CD4-positive, CD25-positive, alpha-beta regulatory T cell (primary cell): ENCODE measurements around the gene DTYMK. TPM values are rescaled to one million over a fixed set of nuclear protein-coding genes. Genes with fewer than 3 reads are reported as not detected.
"Not testable (repeated sequence)": the region's sequence is repeated elsewhere in the genome, so short reads cannot be mapped to it uniquely, and the experiment has no call there.

Experiments
- ATAC-seq, 2 donors: fragments of 150-1000 bp; cut with Tn5 transposase; one replicate each; pipeline ENCODE4 v1.10.0; 2021; ENCODE audit warnings: low read depth in 2 of 2, moderate number of reproducible peaks in 2 of 2, moderate library complexity in 1 of 2
- DNase-seq, 3 donors: peaks; one replicate each; pipeline versions ENCODE4 v3.0.0 to v3.0.0-alpha.2; 2012 to 2022; ENCODE audit warnings: mixed read lengths in 1 of 3
- H3K27ac ChIP-seq: one replicate; pipeline ENCODE4 v1.7.0; 2013; ENCODE audit warnings: mild to moderate bottlenecking, low read length; ENCODE audit not compliant: insufficient read depth, poor library complexity, severe bottlenecking
- H3K27me3 ChIP-seq: one replicate; pipeline ENCODE4 v1.7.0; 2013; ENCODE audit warnings: low read length; ENCODE audit not compliant: control insufficient read depth, insufficient read depth
- H3K36me3 ChIP-seq: one replicate; pipeline ENCODE4 v1.7.0; 2013; ENCODE audit warnings: mild to moderate bottlenecking, low read length, moderate library complexity; ENCODE audit not compliant: control insufficient read depth, insufficient read depth
- H3K4me1 ChIP-seq: 2 replicates; pipeline ENCODE4 v1.7.0; 2013; ENCODE audit warnings: mild to moderate bottlenecking, low read length; ENCODE audit not compliant: insufficient read depth, control insufficient read depth, poor library complexity, severe bottlenecking
- H3K4me3 ChIP-seq: one replicate; pipeline ENCODE4 v1.7.0; 2013; ENCODE audit warnings: low read depth, mild to moderate bottlenecking, low read length, moderate library complexity
- H3K9me3 ChIP-seq, 2 experiments: 1 replicate in 1 of 2; 2 replicates in 1 of 2; pipeline ENCODE4 v1.7.0; 2013; ENCODE audit warnings: low read length in 2 of 2, mild to moderate bottlenecking in 1 of 2, moderate library complexity in 1 of 2; ENCODE audit not compliant: control insufficient read depth in 2 of 2
- H3K27ac Mint-ChIP-seq, 3 donors: one replicate each; pipeline ENCODE4 v1.8.0; 2020 to 2022; ENCODE audit warnings: mild to moderate bottlenecking in 3 of 3, mixed read lengths in 3 of 3, moderate library complexity in 2 of 3
- H3K27me3 Mint-ChIP-seq: one replicate; pipeline ENCODE4 v1.8.0; 2022; ENCODE audit warnings: mild to moderate bottlenecking, mixed read lengths
- H3K36me3 Mint-ChIP-seq: one replicate; pipeline ENCODE4 v1.8.0; 2020; ENCODE audit warnings: mixed read lengths
- H3K4me1 Mint-ChIP-seq, 4 donors: one replicate each; pipeline ENCODE4 v1.8.0; 2020 to 2022; ENCODE audit warnings: mixed read lengths in 4 of 4, mild to moderate bottlenecking in 1 of 4
- H3K4me3 Mint-ChIP-seq, 4 donors: one replicate each; pipeline ENCODE4 v1.8.0; 2020 to 2022; ENCODE audit warnings: mild to moderate bottlenecking in 4 of 4, mixed read lengths in 4 of 4, moderate library complexity in 3 of 4
- H3K9me3 Mint-ChIP-seq, 7 donors: one replicate each; pipeline ENCODE4 v1.8.0; 2020 to 2022; ENCODE audit warnings: mixed read lengths in 7 of 7, mild to moderate bottlenecking in 3 of 7, moderate library complexity in 2 of 7
- polyA plus RNA-seq, 4 donors: library from polyadenylated mRNA; unstranded; fragments of 300-500 nt; fragmentation: Illumina TruSeq; gene quantifications; one replicate each; pipeline ENCODE4 v1.2.3, GENCODE V29; 2021
- total RNA-seq: library from RNA; stranded (reverse); gene quantifications from one replicate; pipeline ENCODE4 v1.2.3, GENCODE V29; 2022

DTYMK gene
- total and polyA plus RNA-seq, 5 donors from 2014 or later: 13.1 to 45.6 (median 38.3) TPM

DNA sequence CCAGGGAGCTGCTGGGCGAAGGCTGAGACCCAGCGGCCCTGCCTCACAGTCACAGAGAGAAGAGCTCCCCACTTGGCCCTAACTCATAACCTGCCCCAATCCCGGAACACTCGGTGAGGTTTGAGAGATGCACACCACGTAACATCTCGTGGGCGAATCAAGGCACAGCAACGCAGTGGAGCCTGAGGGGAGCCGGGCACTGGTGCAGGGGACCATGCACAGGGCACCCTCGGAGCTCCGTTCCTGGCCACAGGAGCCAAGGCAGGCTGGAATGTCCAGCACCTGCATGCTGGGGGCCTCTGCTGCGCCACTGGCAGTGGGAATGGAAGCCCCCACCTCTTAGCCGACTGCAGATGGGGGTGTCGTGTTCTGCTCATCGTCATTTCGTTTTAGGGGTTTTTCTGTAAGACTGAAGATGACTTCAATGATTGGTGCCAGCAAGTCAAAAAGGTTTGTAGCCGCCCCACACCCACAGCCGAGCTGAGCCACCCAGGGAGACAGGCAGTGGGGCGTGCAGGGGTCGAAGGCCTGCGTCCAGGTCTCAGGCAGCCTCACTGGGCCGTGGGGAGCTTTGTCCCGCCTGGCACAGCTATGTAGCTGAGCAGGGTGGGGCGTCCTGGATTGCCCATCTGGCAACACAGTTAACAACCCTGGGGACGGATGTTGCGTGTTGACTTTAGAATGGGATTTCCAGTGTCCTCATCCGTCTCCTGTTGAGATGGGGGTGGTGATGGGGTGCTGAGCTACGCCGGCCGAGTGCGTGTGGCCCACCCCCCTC lies 16.1 kb downstream of the DTYMK start:
- ATAC-seq: no peak
- H3K4me1 Mint-ChIP-seq: peaks cover 0 to 2% (median under 1%) of the 10 kb centered on the region in 4 donors

DNA sequence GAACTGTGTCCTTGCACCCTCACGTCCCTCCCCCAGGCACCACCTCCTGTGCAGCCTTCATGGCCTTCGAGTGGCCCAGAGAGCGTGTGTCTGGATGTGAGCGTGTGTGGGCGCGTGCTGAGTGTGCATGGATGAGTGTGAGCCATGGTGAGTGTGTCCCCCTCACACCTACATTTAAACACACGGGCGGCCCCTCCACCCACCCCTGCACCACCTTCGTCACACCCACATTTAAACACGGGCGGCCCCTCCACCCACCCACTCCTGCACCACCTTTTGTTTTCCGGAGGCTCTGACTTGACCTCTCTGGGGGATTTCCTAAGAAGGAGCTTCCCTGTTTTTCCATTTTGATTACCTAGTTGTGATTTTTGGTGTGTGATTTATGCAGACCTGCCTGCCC lies 17.8 kb downstream of the DTYMK start:
- peaks cover 25% of the 10 kb centered on the region for H3K36me3 ChIP-seq
- H3K9me3 ChIP-seq: no peaks in the 10 kb centered on the region
- no peak for ATAC-seq
- no peak overlapping the region for H3K27ac ChIP-seq
- H3K4me3 ChIP-seq: no peak overlapping the region
- Mint-ChIP-seq H3K9me3 (no peaks in the 10 kb centered on the region), H3K4me1 (peaks cover 0 to 8% (median 2%) of the 10 kb centered on the region in 4 donors), H3K4me3 (no peak overlapping the region), H3K27ac (no peak overlapping the region), H3K27me3 (no peaks in the 10 kb centered on the region), H3K36me3 (peaks cover 6% of the 10 kb centered on the region)
- H3K4me1 ChIP-seq: no peaks in the 10 kb centered on the region
- no peaks in the 10 kb centered on the region for H3K27me3 ChIP-seq
- no peak for DNase-seq

More for the DNA sequence above, 16.1 kb downstream of the DTYMK start:
- Histone ChIP-seq H3K9me3 (no peaks in the 10 kb centered on the region), H3K27ac (no peak overlapping the region), H3K4me1 (no peaks in the 10 kb centered on the region), H3K27me3 (no peaks in the 10 kb centered on the region), H3K36me3 (peaks cover 25% of the 10 kb centered on the region), H3K4me3 (no peak overlapping the region)
- Mint-ChIP-seq H3K36me3 (peaks cover 6% of the 10 kb centered on the region), H3K27me3 (no peaks in the 10 kb centered on the region), H3K27ac (no peak overlapping the region), H3K9me3 (no peaks in the 10 kb centered on the region), H3K4me3 (no peak overlapping the region)
- no peak for DNase-seq

DNA sequence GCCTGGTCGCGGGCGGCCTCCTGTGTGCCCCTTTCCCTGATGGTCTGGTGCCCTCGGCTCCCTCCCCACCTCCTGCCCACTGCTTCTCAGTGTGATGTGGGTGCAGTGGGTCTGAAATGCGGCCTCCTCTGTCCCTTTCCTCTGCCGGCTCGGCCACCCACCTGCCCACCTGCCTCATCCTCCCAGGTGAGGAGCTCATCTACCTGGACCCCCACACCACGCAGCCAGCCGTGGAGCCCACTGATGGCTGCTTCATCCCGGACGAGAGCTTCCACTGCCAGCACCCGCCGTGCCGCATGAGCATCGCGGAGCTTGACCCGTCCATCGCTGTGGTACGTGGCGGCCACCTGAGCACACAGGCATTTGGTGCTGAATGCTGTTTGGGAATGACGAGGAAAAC lies 18.3 kb downstream of the DTYMK start:
- H3K9me3 ChIP-seq: no peaks in the 10 kb centered on the region
- H3K4me3 Mint-ChIP-seq: no peak overlapping the region
- peaks cover 6% of the 10 kb centered on the region for H3K36me3 Mint-ChIP-seq
- H3K36me3 ChIP-seq: peaks cover 25% of the 10 kb centered on the region
- DNase-seq (no peak), ATAC-seq (no peak)
- H3K4me3 ChIP-seq: no peak overlapping the region
- no peak overlapping the region for H3K27ac ChIP-seq
- no peaks in the 10 kb centered on the region for H3K27me3 ChIP-seq
- H3K27me3 Mint-ChIP-seq: no peaks in the 10 kb centered on the region
- no peaks in the 10 kb centered on the region for H3K9me3 Mint-ChIP-seq
- peaks cover 0 to 8% (median under 1%) of the 10 kb centered on the region in 4 donors for H3K4me1 Mint-ChIP-seq
- no peaks in the 10 kb centered on the region for H3K4me1 ChIP-seq
- no peak overlapping the region for H3K27ac Mint-ChIP-seq

DNA sequence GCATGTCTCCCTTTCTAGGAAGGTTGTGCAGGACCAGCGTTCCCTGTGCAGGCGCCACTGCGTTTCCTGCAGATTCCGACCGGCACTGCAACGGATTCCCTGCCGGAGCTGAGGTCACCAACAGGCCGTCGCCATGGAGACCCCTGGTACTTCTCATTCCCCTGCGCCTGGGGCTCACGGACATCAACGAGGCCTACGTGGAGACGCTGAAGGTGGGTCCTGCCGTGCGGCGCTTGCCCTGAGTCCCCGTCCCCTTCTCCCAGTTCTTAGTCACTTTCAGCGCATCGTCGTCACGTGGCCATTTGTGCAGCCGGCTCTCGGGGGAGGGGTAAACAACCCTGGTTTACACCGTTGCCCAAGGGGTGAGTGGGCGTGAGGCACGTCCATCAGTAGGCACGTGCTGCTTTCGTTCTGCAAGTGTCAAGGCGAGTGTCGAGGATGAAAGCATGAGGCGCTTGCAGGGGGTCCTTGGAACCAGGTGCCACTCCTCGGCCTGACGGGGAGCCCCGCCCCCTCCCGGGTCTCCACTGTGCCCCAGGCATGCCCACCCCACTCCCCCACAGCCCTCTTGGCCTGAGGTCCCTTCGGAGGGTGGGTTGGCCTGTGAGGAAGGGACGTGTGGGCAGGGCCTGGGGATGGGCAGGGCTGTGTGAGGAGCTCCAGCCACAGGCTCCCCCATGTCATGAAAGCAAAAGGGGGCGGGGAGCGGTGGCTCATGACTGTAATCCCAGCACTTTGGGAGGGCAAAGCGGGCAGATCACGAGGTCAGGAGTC lies 19.8 kb downstream of the DTYMK start:
- Mint-ChIP-seq H3K27ac (no peak overlapping the region), H3K36me3 (peaks cover 8% of the 10 kb centered on the region), H3K9me3 (no peaks in the 10 kb centered on the region), H3K4me3 (no peak overlapping the region), H3K27me3 (no peaks in the 10 kb centered on the region), H3K4me1 (peaks cover 0 to 8% (median under 1%) of the 10 kb centered on the region in 4 donors)
- Histone ChIP-seq H3K9me3 (no peaks in the 10 kb centered on the region), H3K27ac (no peak overlapping the region), H3K4me3 (no peak overlapping the region), H3K36me3 (peaks cover 22% of the 10 kb centered on the region), H3K4me1 (no peaks in the 10 kb centered on the region), H3K27me3 (no peaks in the 10 kb centered on the region)
- ATAC-seq: no peak
- no peak for DNase-seq

DNA sequence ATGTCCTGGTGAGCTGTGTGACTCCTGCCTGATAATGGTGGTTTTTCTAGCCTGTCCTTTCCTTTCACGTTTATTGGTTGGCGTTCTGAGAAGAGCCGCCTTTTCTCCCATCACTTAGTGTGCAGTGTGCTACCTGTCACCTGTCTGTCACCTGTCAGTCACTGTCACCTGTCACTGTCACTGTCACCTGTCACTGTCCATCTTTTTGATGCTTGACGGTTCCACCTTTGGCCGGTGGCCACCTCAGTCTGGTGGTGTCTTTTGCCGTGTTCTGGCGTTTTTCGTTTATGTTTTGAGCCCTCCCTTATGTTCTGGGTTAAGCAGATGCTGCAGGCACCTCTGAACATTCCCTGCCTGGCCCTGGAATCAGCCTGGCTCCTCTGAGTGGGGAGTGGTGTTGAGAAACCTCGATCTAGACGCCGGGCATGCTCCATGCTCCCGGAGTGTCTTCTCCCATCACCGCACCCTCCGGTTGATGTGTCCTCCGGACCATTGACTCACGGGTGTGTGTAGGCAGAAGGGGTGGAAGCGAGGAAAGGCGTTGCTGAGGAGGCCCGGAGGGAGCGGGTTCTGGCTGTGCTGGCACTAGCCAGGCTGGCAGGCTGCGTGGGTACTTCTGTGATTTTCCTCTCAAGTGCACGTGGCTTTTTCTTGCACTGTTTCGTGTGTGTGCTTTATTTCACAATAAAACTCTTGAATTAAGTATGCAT lies 20.7 kb downstream of the DTYMK start:
- H3K4me3 ChIP-seq: no peak overlapping the region
- Mint-ChIP-seq H3K4me3 (no peak overlapping the region), H3K27me3 (no peaks in the 10 kb centered on the region), H3K27ac (no peak overlapping the region), H3K9me3 (no peaks in the 10 kb centered on the region), H3K36me3 (peaks cover 13% of the 10 kb centered on the region), H3K4me1 (peaks cover 0 to 8% (median under 1%) of the 10 kb centered on the region in 4 donors)
- no peak overlapping the region for H3K27ac ChIP-seq
- DNase-seq: no peak
- no peaks in the 10 kb centered on the region for H3K9me3 ChIP-seq
- H3K36me3 ChIP-seq: peaks cover 26% of the 10 kb centered on the region
- H3K4me1 ChIP-seq: no peaks in the 10 kb centered on the region
- no peak for ATAC-seq
- H3K27me3 ChIP-seq: no peaks in the 10 kb centered on the region

DNA sequence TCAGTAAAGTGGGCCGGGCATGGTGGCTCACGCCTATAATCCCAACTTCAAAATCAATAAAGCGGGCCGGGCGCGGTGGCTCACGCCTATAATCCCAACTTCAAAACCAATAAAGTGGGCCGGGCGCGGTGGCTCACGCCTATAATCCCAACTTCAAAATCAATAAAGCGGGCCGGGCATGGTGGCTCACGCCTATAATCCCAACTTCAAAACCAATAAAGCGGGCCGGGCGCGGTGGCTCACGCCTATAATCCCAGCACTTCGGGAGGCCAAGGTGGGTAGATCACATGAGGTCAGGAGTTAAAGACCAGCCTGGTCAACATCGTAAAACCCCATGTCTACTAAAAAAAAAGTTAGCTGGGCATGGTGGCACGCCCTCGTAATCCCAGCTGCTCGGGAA lies 23.9 kb downstream of the DTYMK start:
- not testable (repeated sequence) for H3K4me1 ChIP-seq, H3K4me1 Mint-ChIP-seq, H3K27me3 Mint-ChIP-seq, H3K27me3 ChIP-seq, ATAC-seq, H3K9me3 Mint-ChIP-seq, H3K27ac ChIP-seq, H3K4me3 Mint-ChIP-seq, H3K4me3 ChIP-seq, DNase-seq, H3K27ac Mint-ChIP-seq, H3K9me3 ChIP-seq
- peaks cover 29% of the 10 kb centered on the region for H3K36me3 Mint-ChIP-seq
- H3K36me3 ChIP-seq: peaks cover 35% of the 10 kb centered on the region

DNA sequence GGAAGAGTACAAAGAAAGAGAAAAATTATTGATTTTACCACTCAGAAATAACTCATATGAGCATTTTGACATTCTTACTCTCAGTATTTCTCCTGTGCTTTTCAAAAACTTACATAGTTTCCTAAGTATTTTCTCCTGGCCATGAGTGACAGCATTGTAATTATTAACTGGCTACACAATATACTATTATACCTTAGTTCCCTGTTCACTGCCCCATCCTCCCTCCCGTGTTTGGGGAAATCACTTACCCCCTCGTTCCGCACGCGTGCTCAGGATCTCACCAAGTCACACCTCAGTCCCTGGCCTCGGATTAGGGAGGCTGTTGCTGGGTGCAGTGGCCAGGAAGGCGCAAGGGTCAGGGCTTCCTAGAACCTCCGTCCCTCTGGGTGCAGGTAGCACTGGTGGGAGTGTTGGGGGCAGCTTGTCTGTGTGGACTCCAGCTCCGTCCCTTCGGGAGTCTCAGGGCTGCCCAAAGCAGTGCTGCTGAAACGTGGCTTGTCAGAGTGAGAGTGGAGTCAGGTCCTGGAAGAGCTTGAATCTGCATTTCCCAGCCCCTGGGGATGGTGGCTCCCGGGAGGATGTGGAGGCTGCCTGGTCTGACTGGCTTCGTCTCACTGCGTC lies 25.9 kb downstream of the DTYMK start:
- H3K4me3 Mint-ChIP-seq: no peak overlapping the region
- DNase-seq (no peak), ATAC-seq (no peak)
- peaks cover 0 to 8% (median under 1%) of the 10 kb centered on the region in 4 donors for H3K4me1 Mint-ChIP-seq
- H3K9me3 Mint-ChIP-seq: no peaks in the 10 kb centered on the region
- H3K27me3 ChIP-seq: no peaks in the 10 kb centered on the region
- no peak overlapping the region for H3K4me3 ChIP-seq
- no peak overlapping the region for H3K27ac Mint-ChIP-seq
- no peaks in the 10 kb centered on the region for H3K9me3 ChIP-seq
- H3K4me1 ChIP-seq: no peaks in the 10 kb centered on the region
- peaks cover 32% of the 10 kb centered on the region for H3K36me3 Mint-ChIP-seq
- H3K27me3 Mint-ChIP-seq: no peaks in the 10 kb centered on the region
- peaks cover 33% of the 10 kb centered on the region for H3K36me3 ChIP-seq
- no peak overlapping the region for H3K27ac ChIP-seq
